SK-N-SH (cell line): ENCODE measurements around the gene QKI.

Experiments
- POLR2AphosphoS5 ChIP-seq: IDR thresholded peaks from 2 replicates; pipeline ENCODE4 v1.6.1; 2012; ENCODE audit warnings: low read depth, low read length
- RAD21 ChIP-seq: IDR thresholded peaks from 2 replicates; pipeline ENCODE4 v1.6.1; 2012; ENCODE audit warnings: mild to moderate bottlenecking, low read length
- RFX5 ChIP-seq: IDR thresholded peaks from 2 replicates; pipeline ENCODE4 v1.6.1; 2012; ENCODE audit warnings: mild to moderate bottlenecking, improper control_type of control experiment, low read length
- TF ChIP-seq, protein P1 (sequence below): fragments of 200-600 bp; sonication (generic); IDR thresholded peaks from 2 replicates; pipeline ENCODE4 v1.6.1; 2017; ENCODE audit warnings: antibody characterized with exemption, mild to moderate bottlenecking, moderate library complexity
- TF ChIP-seq, protein P2 (sequence below): IDR thresholded peaks from 2 replicates; pipeline ENCODE4 v1.4.0; 2012; ENCODE audit warnings: low read depth

DNA sequence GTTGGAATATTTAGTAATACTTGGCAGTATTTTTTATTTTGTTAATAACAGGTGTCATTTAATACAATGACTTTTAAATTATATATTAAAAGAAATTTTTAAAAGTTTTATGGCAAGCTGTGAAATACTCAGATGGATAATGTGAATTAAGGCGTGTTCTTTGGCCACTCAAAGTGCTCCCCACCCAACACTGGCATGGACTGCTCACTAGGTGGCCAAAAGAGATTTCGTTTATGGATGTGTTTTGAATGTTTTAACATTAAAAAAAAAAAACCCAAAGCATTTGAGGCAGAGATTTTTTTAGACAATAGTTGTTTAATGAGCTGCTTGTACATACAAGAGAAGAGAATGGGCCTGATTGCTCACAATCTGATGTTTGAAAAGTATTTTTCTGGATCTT is 86.5 kb downstream of the QKI start:
- TF ChIP-seq, protein P1, sequence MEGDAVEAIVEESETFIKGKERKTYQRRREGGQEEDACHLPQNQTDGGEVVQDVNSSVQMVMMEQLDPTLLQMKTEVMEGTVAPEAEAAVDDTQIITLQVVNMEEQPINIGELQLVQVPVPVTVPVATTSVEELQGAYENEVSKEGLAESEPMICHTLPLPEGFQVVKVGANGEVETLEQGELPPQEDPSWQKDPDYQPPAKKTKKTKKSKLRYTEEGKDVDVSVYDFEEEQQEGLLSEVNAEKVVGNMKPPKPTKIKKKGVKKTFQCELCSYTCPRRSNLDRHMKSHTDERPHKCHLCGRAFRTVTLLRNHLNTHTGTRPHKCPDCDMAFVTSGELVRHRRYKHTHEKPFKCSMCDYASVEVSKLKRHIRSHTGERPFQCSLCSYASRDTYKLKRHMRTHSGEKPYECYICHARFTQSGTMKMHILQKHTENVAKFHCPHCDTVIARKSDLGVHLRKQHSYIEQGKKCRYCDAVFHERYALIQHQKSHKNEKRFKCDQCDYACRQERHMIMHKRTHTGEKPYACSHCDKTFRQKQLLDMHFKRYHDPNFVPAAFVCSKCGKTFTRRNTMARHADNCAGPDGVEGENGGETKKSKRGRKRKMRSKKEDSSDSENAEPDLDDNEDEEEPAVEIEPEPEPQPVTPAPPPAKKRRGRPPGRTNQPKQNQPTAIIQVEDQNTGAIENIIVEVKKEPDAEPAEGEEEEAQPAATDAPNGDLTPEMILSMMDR, result no peak
- TF ChIP-seq RFX5 (no peak), RAD21 (no peak), POLR2AphosphoS5 (no peak)
- TF ChIP-seq, protein P2, sequence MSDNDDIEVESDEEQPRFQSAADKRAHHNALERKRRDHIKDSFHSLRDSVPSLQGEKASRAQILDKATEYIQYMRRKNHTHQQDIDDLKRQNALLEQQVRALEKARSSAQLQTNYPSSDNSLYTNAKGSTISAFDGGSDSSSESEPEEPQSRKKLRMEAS, result no peak
